Neuron (in vitro differentiated cells): ENCODE measurements around the gene CNOT3.
A peak's percentile ranks its signal among the peaks of the same experiment; 100 is the strongest.
"Not testable (repeated sequence)": the region's sequence is repeated elsewhere in the genome, so short reads cannot be mapped to it uniquely, and the experiment has no call there.

Experiments
- H2AFZ ChIP-seq: one replicate; pipeline ENCODE4 v1.6.1; 2013; ENCODE audit warnings: low read depth, mild to moderate bottlenecking, inconsistent platforms, low read length, moderate library complexity
- H3K27me3 ChIP-seq: one replicate; pipeline ENCODE4 v1.6.1; 2013; ENCODE audit warnings: low read length; ENCODE audit not compliant: insufficient read depth
- H3K36me3 ChIP-seq: one replicate; pipeline ENCODE4 v1.6.1; 2013; ENCODE audit warnings: low read length; ENCODE audit not compliant: insufficient read depth
- H3K4me1 ChIP-seq: one replicate; pipeline ENCODE4 v1.6.1; 2013; ENCODE audit warnings: low read length; ENCODE audit not compliant: insufficient read depth
- H3K4me3 ChIP-seq: 2 replicates; pipeline ENCODE4 v1.5.1; 2013; ENCODE audit warnings: mild to moderate bottlenecking, low read length, moderate library complexity
- H3K9me3 ChIP-seq: one replicate; pipeline ENCODE4 v1.6.1; 2013; ENCODE audit warnings: low read length

The CNOT3 gene

GRCh38 chr19:54173359-54173699 lies 35.8 kb downstream of the CNOT3 start:
- H3K27me3 ChIP-seq, result no peaks in the 10 kb centered on the region
- no peaks in the 10 kb centered on the region for H3K9me3 ChIP-seq
- no peak overlapping the region for H3K4me3 ChIP-seq
- no peak overlapping the region for H2AFZ ChIP-seq
- peaks cover 2% of the 10 kb centered on the region for H3K4me1 ChIP-seq
- H3K36me3 ChIP-seq, result peaks cover 7% of the 10 kb centered on the region

GRCh38 chr19:54173951-54174834 lies 36.6 kb downstream of the CNOT3 start:
- no peak overlapping the region for H3K4me3 ChIP-seq
- peaks cover 11% of the 10 kb centered on the region for H3K4me1 ChIP-seq
- H3K36me3 ChIP-seq, result peaks cover 12% of the 10 kb centered on the region
- H2AFZ ChIP-seq, result no peak overlapping the region
- no peaks in the 10 kb centered on the region for H3K9me3 ChIP-seq
- no peaks in the 10 kb centered on the region for H3K27me3 ChIP-seq

- Histone ChIP-seq H3K36me3 (peaks cover 24% of the 10 kb centered on the region), H3K27me3 (no peaks in the 10 kb centered on the region), H2AFZ (no peak overlapping the region), H3K9me3 (no peaks in the 10 kb centered on the region), H3K4me1 (peaks cover 29% of the 10 kb centered on the region), H3K4me3 (no peak overlapping the region)
Measured at GRCh38 chr19:54178581-54179261, 41.2 kb downstream of the CNOT3 start.

GRCh38 chr19:54179262-54179852 lies 41.8 kb downstream of the CNOT3 start:
- no peaks in the 10 kb centered on the region for H3K9me3 ChIP-seq
- H2AFZ ChIP-seq, result no peak overlapping the region
- peaks cover 29% of the 10 kb centered on the region for H3K4me1 ChIP-seq
- H3K27me3 ChIP-seq, result no peaks in the 10 kb centered on the region
- H3K36me3 ChIP-seq, result peaks cover 28% of the 10 kb centered on the region
- H3K4me3 ChIP-seq, result no peak overlapping the region

- Histone ChIP-seq H3K36me3 (peaks cover 28% of the 10 kb centered on the region), H3K27me3 (no peaks in the 10 kb centered on the region), H3K9me3 (no peaks in the 10 kb centered on the region), H3K4me3 (no peak overlapping the region), H3K4me1 (peaks cover 29% of the 10 kb centered on the region), H2AFZ (no peak overlapping the region)
Measured at GRCh38 chr19:54179921-54180461, 42.4 kb downstream of the CNOT3 start.

GRCh38 chr19:54180691-54181091 lies 43.1 kb downstream of the CNOT3 start:
- H3K27me3 ChIP-seq, result no peaks in the 10 kb centered on the region
- peaks cover 28% of the 10 kb centered on the region for H3K36me3 ChIP-seq
- H3K9me3 ChIP-seq, result no peaks in the 10 kb centered on the region
- H2AFZ ChIP-seq, result no peak overlapping the region
- peaks cover 29% of the 10 kb centered on the region for H3K4me1 ChIP-seq
- H3K4me3 ChIP-seq, result no peak overlapping the region

- H3K36me3 ChIP-seq, result peaks cover 29% of the 10 kb centered on the region
- H3K4me1 ChIP-seq, result peaks cover 29% of the 10 kb centered on the region
Measured at GRCh38 chr19:54181894-54182293, 44.3 kb downstream of the CNOT3 start.

GRCh38 chr19:54183431-54183830 lies 45.9 kb downstream of the CNOT3 start:
- Histone ChIP-seq H3K4me1 (peaks cover 31% of the 10 kb centered on the region), H3K27me3 (no peaks in the 10 kb centered on the region), H3K4me3 (no peak overlapping the region), H3K36me3 (peaks cover 29% of the 10 kb centered on the region), H2AFZ (no peak overlapping the region), H3K9me3 (no peaks in the 10 kb centered on the region)

More at GRCh38 chr19:54181894-54182293, 44.3 kb downstream of the CNOT3 start:
- H3K27me3 ChIP-seq, H3K9me3 ChIP-seq, H3K4me3 ChIP-seq, H2AFZ ChIP-seq: not testable (repeated sequence)

GRCh38 chr19:54186351-54186750 lies 48.8 kb downstream of the CNOT3 start:
- H3K4me3 ChIP-seq, result no peak overlapping the region
- H2AFZ ChIP-seq, result no peak overlapping the region
- H3K9me3 ChIP-seq, result no peaks in the 10 kb centered on the region
- H3K27me3 ChIP-seq, result no peaks in the 10 kb centered on the region
- peaks cover 8% of the 10 kb centered on the region for H3K4me1 ChIP-seq
- H3K36me3 ChIP-seq, result peaks cover 22% of the 10 kb centered on the region

- Histone ChIP-seq H2AFZ (no peak overlapping the region), H3K36me3 (peaks cover 23% of the 10 kb centered on the region), H3K4me3 (no peak overlapping the region), H3K27me3 (no peaks in the 10 kb centered on the region), H3K4me1 (peaks cover 11% of the 10 kb centered on the region), H3K9me3 (no peaks in the 10 kb centered on the region)
Measured at GRCh38 chr19:54186934-54187381, 49.4 kb downstream of the CNOT3 start.

GRCh38 chr19:54188215-54188871 lies 50.8 kb downstream of the CNOT3 start:
- H3K9me3 ChIP-seq, result no peaks in the 10 kb centered on the region
- peaks cover 19% of the 10 kb centered on the region for H3K4me1 ChIP-seq
- H3K36me3 ChIP-seq, result peaks cover 28% of the 10 kb centered on the region
- H3K4me3 ChIP-seq, result peak overlapping the region; percentile 56
- no peaks in the 10 kb centered on the region for H3K27me3 ChIP-seq
- no peak overlapping the region for H2AFZ ChIP-seq

- Histone ChIP-seq H2AFZ (peak within 1 kb of the TSS; percentile 52), H3K4me1 (peaks cover 19% of the 10 kb centered on the region), H3K9me3 (no peaks in the 10 kb centered on the region), H3K36me3 (peaks cover 28% of the 10 kb centered on the region), H3K4me3 (peak within 1 kb of the TSS; percentile 79), H3K27me3 (no peaks in the 10 kb centered on the region)
Measured at GRCh38 chr19:54189145-54189734, 51.7 kb downstream of the CNOT3 start, which contains the start of gene MBOAT7. TSS of gene MBOAT7 (minus strand) at chr19:54189580. CDS start at chr19:54188508, 1,072 bp downstream.
